Measurements from ENCODE around the gene TSR2. TPM values are rescaled to one million over a fixed set of nuclear protein-coding genes. Genes with fewer than 3 reads are reported as not detected.

TSR2 gene
- total and polyA plus RNA-seq, 7 donors, result 21.9 to 52.2 (median 30.7) TPM

GRCh38 chrX:54422168-54422567 lies 18.0 kb upstream of the TSR2 start:
- WGBS, 3 donors, result 59 to 82% (median 73%) methylated on average over 3 of the region's 3 CpGs
- Histone ChIP-seq H3K9me3 (no peaks in the 10 kb centered on the region), H3K4me3 (no peak overlapping the region), H3K27ac (no peak overlapping the region), H3K36me3 (ENCODE audit: insufficient read depth in 1 of 2, low read depth in 1 of 2) (no peaks in the 10 kb centered on the region), H3K4me1 (no peaks in the 10 kb centered on the region), H3K27me3 (ENCODE audit: insufficient read depth in 3 of 3, low read length in 2 of 3) (peaks cover 0 to 3% (median 0%) of the 10 kb centered on the region in 3 donors)
- DNase-seq (no peak), ATAC-seq (no peak)
- TF ChIP-seq CTCF (IDR thresholded peaks at IDR 0.05), result no peak
- intact Hi-C loops (cut with DNase I), result no loop called here

- no peak for DNase-seq
- no peaks in the 10 kb centered on the region for H3K4me1 ChIP-seq
- no peaks in the 10 kb centered on the region for H3K9me3 ChIP-seq
- 35 to 39% (median 37%) methylated on average over 14 of the region's 14 CpGs for WGBS, 3 donors
- H3K36me3 ChIP-seq (ENCODE audit: insufficient read depth in 1 of 2, low read depth in 1 of 2), result no peaks in the 10 kb centered on the region
- no peak for ATAC-seq
- H3K4me3 ChIP-seq, result no peak overlapping the region
- H3K27me3 ChIP-seq (ENCODE audit: insufficient read depth in 3 of 3, low read length in 2 of 3), result peaks cover 0 to 3% (median 0%) of the 10 kb centered on the region in 3 donors
- H3K27ac ChIP-seq, result no peak overlapping the region
- no peak for TF ChIP-seq CTCF (IDR thresholded peaks at IDR 0.05)
- intact Hi-C loops (cut with DNase I), result no loop called here
Measured at GRCh38 chrX:54423161-54423888, 16.9 kb upstream of the TSR2 start.

GRCh38 chrX:54427837-54428424 lies 12.3 kb upstream of the TSR2 start:
- Histone ChIP-seq H3K27ac (no peak overlapping the region), H3K36me3 (ENCODE audit: insufficient read depth in 1 of 2, low read depth in 1 of 2) (no peaks in the 10 kb centered on the region), H3K27me3 (ENCODE audit: insufficient read depth in 3 of 3, low read length in 2 of 3) (peaks cover 0 to 3% (median 0%) of the 10 kb centered on the region in 3 donors), H3K4me1 (no peaks in the 10 kb centered on the region), H3K4me3 (no peak overlapping the region), H3K9me3 (no peaks in the 10 kb centered on the region)
- intact Hi-C loops (cut with DNase I), result no loop called here
- TF ChIP-seq CTCF (IDR thresholded peaks at IDR 0.05), result no peak
- DNase-seq (no peak), ATAC-seq (no peak)
- 24 to 53% (median 48%) methylated on average over 2 of the region's 2 CpGs for WGBS, 3 donors

GRCh38 chrX:54430519-54430918 lies 9.7 kb upstream of the TSR2 start:
- Histone ChIP-seq H3K27ac (no peak overlapping the region), H3K9me3 (no peaks in the 10 kb centered on the region), H3K36me3 (ENCODE audit: insufficient read depth in 1 of 2, low read depth in 1 of 2) (no peaks in the 10 kb centered on the region), H3K27me3 (ENCODE audit: insufficient read depth in 3 of 3, low read length in 2 of 3) (peaks cover 0 to 3% (median 0%) of the 10 kb centered on the region in 3 donors), H3K4me1 (no peaks in the 10 kb centered on the region), H3K4me3 (no peak overlapping the region)
- DNase-seq (no peak), ATAC-seq (no peak)
- no peak for TF ChIP-seq CTCF (IDR thresholded peaks at IDR 0.05)
- intact Hi-C loops (cut with DNase I), result no loop called here

Data from psoas muscle (tissue), 8 donors.